CD4-positive, alpha-beta T cell treated with Interleukin-17A for 1 hour (primary cell): ENCODE results near the gene PATJ.
"Not testable (repeated sequence)": the region's sequence is repeated elsewhere in the genome, so short reads cannot be mapped to it uniquely, and the experiment has no call there.

Experiments
- DNase-seq: peaks from one replicate; pipeline ENCODE4 v3.0.0-alpha.2; 2020

PATJ gene

DNA sequence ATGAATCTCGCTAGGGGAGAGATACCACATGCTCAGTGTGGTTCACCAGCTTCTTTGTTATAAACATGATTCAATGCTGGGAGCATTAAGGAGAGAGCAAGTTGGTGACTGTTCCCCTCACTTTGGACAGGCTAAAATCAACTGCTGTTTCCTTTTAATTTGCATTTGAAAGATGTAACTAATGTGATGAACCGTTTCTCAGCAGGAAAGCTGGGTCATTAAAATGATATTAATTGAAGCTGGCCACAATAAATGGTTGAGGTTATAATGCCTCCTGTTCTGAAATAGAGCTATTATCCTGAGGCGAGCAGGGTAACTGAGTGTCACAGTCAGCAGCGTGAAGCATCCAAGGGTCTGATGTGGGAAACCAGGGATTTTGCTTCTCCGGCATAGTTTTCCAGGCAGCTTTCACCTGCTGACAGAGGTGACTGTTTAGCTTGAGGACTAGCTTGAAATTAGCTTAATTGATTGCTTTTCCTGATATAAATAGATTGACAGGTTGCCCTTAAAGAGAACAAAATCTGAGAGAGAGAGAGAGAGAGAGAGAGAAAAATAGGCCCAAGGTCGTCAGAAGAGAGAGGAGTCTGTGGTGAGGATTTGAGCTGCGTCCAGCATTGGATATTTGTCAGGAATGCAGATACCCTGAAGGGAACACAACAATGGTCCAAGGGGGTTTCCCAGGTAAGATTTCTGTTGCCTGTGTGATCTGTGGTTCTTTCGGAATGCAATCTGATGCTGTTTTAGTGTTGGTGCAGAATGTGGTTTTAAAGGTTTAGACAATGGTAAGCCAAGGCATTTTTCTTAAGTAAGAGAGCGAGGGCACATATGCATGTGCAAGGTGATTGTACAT, 209.7 kb downstream of the PATJ start:
- DNase-seq = no peak

DNA sequence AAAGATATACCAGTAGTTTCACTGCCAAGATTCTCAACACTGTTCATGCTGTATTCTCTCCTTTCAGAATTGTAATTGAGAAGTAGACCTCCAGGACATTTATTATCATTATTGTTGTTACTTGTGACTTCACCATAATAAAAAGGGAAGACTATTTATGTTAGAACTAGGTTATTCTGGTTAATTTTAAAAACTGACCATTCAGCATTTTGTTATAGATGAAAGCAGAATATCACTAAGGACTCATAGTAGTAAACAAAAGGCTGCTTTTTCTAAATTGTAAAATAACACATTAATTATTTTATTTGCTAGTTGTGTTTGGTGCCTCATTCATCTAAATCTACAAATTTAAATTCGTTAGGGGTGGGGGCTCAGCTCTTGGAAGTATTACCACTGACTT, 210.4 kb downstream of the PATJ start:
- DNase-seq = no peak

DNA sequence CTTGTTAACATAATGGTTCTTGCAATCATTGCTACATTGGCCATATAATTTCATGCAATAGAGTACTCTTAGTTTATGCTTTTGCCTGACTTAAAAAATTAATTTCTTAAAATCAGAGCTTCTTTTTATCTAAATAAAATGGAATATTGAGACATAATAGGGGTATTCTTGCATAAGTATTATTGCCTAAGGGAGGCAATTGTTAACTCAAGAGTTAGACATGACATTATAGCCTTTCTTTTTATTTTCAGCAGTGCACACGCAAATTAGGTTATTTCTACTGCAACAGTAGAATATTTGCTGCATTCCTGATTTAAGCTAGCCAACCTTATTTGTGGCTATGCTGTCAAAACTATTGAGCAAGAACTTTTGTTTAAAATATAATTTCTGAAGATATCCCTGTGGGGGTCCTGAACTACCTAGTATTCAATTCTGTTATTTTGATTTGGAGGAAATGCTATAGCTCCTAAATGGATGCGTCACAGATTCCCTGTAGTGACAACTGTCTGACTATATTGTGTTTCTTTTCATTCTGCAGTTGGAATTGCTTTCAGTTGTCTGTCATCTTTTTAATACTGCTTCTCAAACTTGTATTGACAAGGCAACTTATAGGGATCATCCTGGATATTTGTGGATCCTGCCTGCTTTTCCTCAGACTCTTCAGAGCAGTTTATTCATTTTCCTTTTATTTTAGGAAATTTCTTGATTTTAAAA, 211.0 kb downstream of the PATJ start:
- DNase-seq = no peak

- DNase-seq = no peak
Measured at GRCh38 chr1:61953790-61954150, 211.5 kb downstream of the PATJ start.

DNA sequence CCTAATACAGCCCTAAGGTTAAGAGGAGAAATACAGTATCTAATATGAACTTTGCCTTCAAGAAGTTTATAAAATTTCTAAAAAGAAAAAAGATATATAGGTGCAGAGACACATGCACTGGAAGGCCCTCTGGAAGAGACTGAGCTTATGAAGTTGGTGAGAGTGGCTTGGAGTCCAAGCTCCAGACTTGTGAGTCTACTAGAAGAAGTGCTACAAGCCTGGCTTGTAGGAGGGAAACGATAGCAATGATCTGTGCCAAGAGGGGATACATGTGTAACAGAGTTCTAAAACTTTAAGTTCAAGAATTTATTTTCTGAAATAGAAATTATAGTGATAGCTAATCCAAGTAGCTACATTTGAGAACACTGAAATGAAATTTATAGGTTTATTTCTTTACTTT, 213.0 kb downstream of the PATJ start:
- DNase-seq = no peak

DNA sequence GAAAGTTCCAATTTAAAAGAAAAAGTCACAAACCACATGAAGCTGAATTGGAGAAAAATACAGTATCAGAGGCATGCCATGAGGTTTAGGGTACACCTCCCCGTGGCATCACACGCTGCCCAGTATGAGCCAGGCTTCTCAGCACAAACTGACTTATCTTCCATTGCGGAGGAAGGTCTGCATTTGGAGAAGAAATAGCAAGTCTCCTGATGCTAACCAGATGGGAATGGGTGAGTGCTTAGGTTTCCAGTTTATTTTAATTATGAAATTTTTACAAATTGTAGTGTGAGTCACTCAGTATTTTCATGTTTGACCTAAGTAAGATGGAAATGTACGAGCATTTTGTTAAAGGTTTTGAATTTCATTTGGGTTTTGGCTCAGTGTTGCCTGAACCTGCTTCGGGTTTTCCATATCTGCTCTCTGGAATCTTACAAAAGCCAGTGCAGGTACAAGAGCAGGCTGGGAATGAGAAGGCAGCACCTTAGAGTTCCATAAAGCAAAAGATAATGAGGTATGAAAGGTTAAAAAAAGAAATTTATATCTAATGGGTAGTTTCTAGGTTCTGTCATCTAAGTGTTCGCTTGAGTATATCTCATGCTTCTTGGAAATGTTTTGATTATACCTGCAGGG, 213.9 kb downstream of the PATJ start:
- DNase-seq = no peak

GRCh38 chr1:61956784-61957183, 214.5 kb downstream of the PATJ start:
- no peak for DNase-seq

DNA sequence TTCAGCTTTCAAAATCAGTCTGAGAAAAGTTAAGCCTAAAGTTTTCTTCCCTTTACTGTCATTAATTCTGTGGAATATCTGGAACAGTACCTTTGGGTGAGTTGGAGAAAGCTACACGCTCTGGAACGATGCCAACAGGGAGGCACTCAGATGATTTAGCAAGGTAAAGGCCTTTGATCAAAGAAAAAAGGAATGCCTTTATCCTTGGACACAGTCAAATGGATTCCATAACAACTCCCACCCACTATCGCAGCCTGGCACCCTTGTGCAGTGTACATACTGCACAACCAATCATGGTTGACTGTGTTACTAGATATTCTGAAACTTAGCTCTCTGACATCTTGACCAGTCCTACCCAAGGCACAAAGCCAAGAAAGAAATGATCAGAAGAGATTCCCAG, 218.7 kb downstream of the PATJ start:
- no peak for DNase-seq

DNA sequence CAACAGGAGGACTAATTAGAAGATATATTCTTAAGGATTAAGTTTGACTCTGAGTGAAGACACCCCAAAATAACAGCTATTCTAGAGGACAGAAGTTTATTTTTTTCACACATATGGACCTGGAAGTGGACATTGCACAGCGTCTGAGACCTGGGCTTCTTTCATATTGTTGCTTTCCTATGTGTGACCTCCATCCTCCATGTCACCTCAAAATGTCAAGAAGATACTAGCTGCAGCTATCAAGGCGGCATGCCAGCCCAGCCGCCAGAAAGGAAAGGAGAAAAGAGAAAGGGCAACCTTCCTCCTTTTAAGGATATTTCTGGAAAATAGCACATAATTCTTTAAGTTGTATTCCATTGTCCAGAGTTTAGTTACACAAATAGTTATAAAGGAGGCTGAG, 220.4 kb downstream of the PATJ start:
- no peak for DNase-seq

- DNase-seq = not testable (repeated sequence)
Measured at GRCh38 chr1:61966450-61967225, 224.4 kb downstream of the PATJ start.

- no peak for DNase-seq
Measured at GRCh38 chr1:61967750-61968149, 225.5 kb downstream of the PATJ start.

GRCh38 chr1:61968869-61969268, 226.6 kb downstream of the PATJ start:
- no peak for DNase-seq

- no peak for DNase-seq
Measured at GRCh38 chr1:61973100-61973837, 231.0 kb downstream of the PATJ start.

- no peak for DNase-seq
Measured at GRCh38 chr1:61975638-61976037, 233.4 kb downstream of the PATJ start.

DNA sequence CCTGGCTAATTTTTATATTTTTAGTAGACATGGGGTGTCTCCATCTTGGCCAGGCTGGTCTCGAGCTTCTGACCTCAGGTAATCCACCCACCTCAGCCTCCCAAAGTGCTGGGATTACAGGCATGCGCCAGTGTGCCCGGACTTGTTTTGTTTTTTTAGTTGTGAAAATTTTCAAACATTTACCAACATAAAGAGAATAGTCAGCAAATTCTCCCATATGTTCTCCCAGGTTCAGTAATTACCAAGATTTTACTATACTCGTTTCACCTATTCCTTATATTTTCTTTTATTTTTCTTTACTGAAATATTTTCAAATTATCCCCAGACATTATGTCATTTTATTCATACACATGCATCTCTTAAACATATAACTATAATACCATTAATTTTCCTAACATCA, 234.3 kb downstream of the PATJ start:
- DNase-seq = no peak

DNA sequence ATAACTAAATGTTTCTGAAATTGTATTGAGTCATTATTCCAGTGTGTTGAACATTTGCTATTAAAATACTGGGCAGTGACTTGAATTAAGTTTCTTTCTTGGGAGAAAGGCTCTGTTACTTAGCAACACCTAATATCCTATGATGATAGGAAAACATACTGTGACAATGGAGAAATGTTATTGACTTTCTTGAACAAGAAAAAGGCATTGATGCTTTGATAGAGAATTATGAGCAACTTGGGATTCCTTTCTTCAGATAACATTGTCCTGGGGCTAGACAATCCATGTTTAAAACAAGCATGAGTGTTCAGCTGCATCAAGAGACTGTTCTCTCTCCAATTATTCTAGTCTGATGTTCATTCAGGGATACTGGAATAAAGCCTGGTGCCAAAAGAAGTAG, 236.5 kb downstream of the PATJ start:
- DNase-seq = no peak

GRCh38 chr1:61979729-61980128, 237.4 kb downstream of the PATJ start:
- no peak for DNase-seq

- no peak for DNase-seq
Measured at GRCh38 chr1:61980561-61980960, 238.3 kb downstream of the PATJ start.

GRCh38 chr1:61981870-61982660, 239.8 kb downstream of the PATJ start:
- DNase-seq = no peak

DNA sequence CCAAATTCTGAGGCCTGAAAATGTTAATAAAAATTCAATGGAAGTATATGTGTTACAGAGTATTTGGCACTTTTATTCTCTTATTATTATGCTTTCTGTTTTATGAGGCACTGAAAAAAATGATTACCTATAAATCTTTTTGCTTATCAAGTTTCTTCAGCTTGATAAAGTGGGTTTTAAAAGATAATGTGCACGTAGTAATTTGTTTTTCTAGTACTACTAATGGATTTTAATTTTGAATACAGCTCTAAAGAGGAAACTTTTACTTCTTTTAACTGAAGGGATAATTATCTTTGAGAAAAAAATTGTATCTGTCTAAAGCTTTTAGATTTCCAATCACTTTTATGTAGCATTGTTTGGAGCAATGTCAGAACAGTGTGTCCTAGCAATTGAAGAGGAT, 241.0 kb downstream of the PATJ start:
- no peak for DNase-seq

- DNase-seq = no peak
Measured at GRCh38 chr1:61992257-61992656, 250.0 kb downstream of the PATJ start.
